ENCODE data around the gene NAPB.

GRCh38 chr20:23455639-23456038 is 34.4 kb upstream of the NAPB start:
- TF ChIP-seq POLR2A (IDR thresholded peaks at IDR 0.05), result no peak
- TF ChIP-seq, protein P1, sequence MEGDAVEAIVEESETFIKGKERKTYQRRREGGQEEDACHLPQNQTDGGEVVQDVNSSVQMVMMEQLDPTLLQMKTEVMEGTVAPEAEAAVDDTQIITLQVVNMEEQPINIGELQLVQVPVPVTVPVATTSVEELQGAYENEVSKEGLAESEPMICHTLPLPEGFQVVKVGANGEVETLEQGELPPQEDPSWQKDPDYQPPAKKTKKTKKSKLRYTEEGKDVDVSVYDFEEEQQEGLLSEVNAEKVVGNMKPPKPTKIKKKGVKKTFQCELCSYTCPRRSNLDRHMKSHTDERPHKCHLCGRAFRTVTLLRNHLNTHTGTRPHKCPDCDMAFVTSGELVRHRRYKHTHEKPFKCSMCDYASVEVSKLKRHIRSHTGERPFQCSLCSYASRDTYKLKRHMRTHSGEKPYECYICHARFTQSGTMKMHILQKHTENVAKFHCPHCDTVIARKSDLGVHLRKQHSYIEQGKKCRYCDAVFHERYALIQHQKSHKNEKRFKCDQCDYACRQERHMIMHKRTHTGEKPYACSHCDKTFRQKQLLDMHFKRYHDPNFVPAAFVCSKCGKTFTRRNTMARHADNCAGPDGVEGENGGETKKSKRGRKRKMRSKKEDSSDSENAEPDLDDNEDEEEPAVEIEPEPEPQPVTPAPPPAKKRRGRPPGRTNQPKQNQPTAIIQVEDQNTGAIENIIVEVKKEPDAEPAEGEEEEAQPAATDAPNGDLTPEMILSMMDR (IDR thresholded peaks at IDR 0.05), result no peak
